BLaER1 treated with 17β-estradiol and CSF1 and Interleukin-3, amounts not matched to agents 10 nM and 100 nM (cell line): ENCODE measurements around the gene PDAP1.

Source experiments
- H3K27ac ChIP-seq, 11 experiments: shearing (Covaris generic); formaldehyde crosslinking; 2 replicates each; pipeline ENCODE4 v1.8.1; 2022
- H3K27me3 ChIP-seq, 11 experiments: shearing (Covaris generic); formaldehyde crosslinking; 2 replicates each; pipeline ENCODE4 v1.8.1; 2022
- H3K36me3 ChIP-seq, 11 experiments: shearing (Covaris generic); formaldehyde crosslinking; 2 replicates each; pipeline ENCODE4 v1.8.1; 2022
- H3K4me1 ChIP-seq, 10 experiments: shearing (Covaris generic); formaldehyde crosslinking; 2 replicates each; pipeline ENCODE4 v1.8.1; 2022
- H3K4me2 ChIP-seq, 11 experiments: shearing (Covaris generic); formaldehyde crosslinking; 2 replicates each; pipeline ENCODE4 v1.8.1; 2022
- H3K4me3 ChIP-seq, 10 experiments: shearing (Covaris generic); formaldehyde crosslinking; 2 replicates each; pipeline ENCODE4 v1.8.1; 2022
- H3K9ac ChIP-seq, 11 experiments: shearing (Covaris generic); formaldehyde crosslinking; 2 replicates each; pipeline ENCODE4 v1.8.1; 2022
- H3K9me3 ChIP-seq, 11 experiments: shearing (Covaris generic); formaldehyde crosslinking; replicated peaks in 1 of 11; 2 replicates each; pipeline ENCODE4 v1.8.1; 2022
- H4K20me1 ChIP-seq, 11 experiments: shearing (Covaris generic); formaldehyde crosslinking; 2 replicates each; pipeline ENCODE4 v1.8.1; 2022
- Cebpa-rat ChIP-seq, 11 experiments: shearing (Covaris generic); IDR thresholded peaks; 2 replicates each; pipeline ENCODE4 v1.8.1; 2022

The PDAP1 gene

GRCh38 chr7:99429756-99430155 is 21.4 kb upstream of the PDAP1 start:
- Histone ChIP-seq H3K4me1 (no peaks in the 10 kb centered on the region), H3K4me3 (no peak overlapping the region), H3K9ac (peak overlapping the region in 1 of 11 experiments; percentile 9; a peak in 1 of 22 replicates), H3K36me3 (peaks cover 74 to 87% (median 81%) of the 10 kb centered on the region in 11 experiments), H3K4me2 (no peak overlapping the region), H4K20me1 (peaks cover 0 to 63% (median 24%) of the 10 kb centered on the region in 11 experiments; a peak in 14 of 22 replicates), H3K9me3 (no peaks in the 10 kb centered on the region), H3K27me3 (no peaks in the 10 kb centered on the region), H3K27ac (no peak overlapping the region)
- TF ChIP-seq Cebpa-rat (IDR thresholded peaks at IDR 0.05): no peak

- no peaks in the 10 kb centered on the region for H3K4me1 ChIP-seq
Observed at GRCh38 chr7:99428972-99429566, 20.7 kb upstream of the PDAP1 start.

GRCh38 chr7:99424932-99425730 is 16.7 kb upstream of the PDAP1 start:
- Histone ChIP-seq H3K27ac (no peak overlapping the region), H3K9ac (no peak overlapping the region), H4K20me1 (peaks cover 0 to 68% (median 52%) of the 10 kb centered on the region in 11 experiments; a peak in 21 of 22 replicates), H3K4me1 (peaks cover 0 to 3% (median 2%) of the 10 kb centered on the region in 10 experiments; a peak in 10 of 20 replicates), H3K4me3 (no peak overlapping the region), H3K36me3 (peaks cover 77 to 87% (median 81%) of the 10 kb centered on the region in 11 experiments), H3K4me2 (no peak overlapping the region), H3K27me3 (no peaks in the 10 kb centered on the region), H3K9me3 (no peaks in the 10 kb centered on the region)
- no peak for TF ChIP-seq Cebpa-rat (IDR thresholded peaks at IDR 0.05)

More at GRCh38 chr7:99428972-99429566, 20.7 kb upstream of the PDAP1 start:
- no peak overlapping the region for H3K4me3 ChIP-seq
- no peaks in the 10 kb centered on the region for H3K9me3 ChIP-seq
- H3K27me3 ChIP-seq: no peaks in the 10 kb centered on the region
- H4K20me1 ChIP-seq: peaks cover 0 to 65% (median 27%) of the 10 kb centered on the region in 11 experiments; a peak in 14 of 22 replicates
- no peak overlapping the region for H3K27ac ChIP-seq
- no peak overlapping the region for H3K4me2 ChIP-seq
- no peak for TF ChIP-seq Cebpa-rat (IDR thresholded peaks at IDR 0.05)
- peaks cover 74 to 87% (median 81%) of the 10 kb centered on the region in 11 experiments for H3K36me3 ChIP-seq
- no peak overlapping the region for H3K9ac ChIP-seq

GRCh38 chr7:99422625-99423024 is 14.2 kb upstream of the PDAP1 start:
- Histone ChIP-seq H3K9me3 (no peaks in the 10 kb centered on the region), H3K4me1 (peaks cover 0 to 13% (median 11%) of the 10 kb centered on the region in 10 experiments; a peak in 14 of 20 replicates), H3K9ac (no peak overlapping the region), H3K4me3 (no peak overlapping the region), H3K27me3 (no peaks in the 10 kb centered on the region), H3K36me3 (peaks cover 80 to 88% (median 83%) of the 10 kb centered on the region in 11 experiments), H3K4me2 (no peak overlapping the region), H4K20me1 (peaks cover 24 to 81% (median 70%) of the 10 kb centered on the region in 11 experiments; a peak in 21 of 22 replicates), H3K27ac (no peak overlapping the region)
- TF ChIP-seq Cebpa-rat (IDR thresholded peaks at IDR 0.05): no peak

GRCh38 chr7:99422186-99422585 is 13.8 kb upstream of the PDAP1 start:
- Histone ChIP-seq H3K36me3 (peaks cover 85 to 92% (median 87%) of the 10 kb centered on the region in 11 experiments), H3K4me2 (no peak overlapping the region), H3K27ac (no peak overlapping the region), H3K9ac (no peak overlapping the region), H4K20me1 (peaks cover 28 to 86% (median 75%) of the 10 kb centered on the region in 11 experiments; a peak in 21 of 22 replicates), H3K27me3 (no peaks in the 10 kb centered on the region), H3K4me3 (no peak overlapping the region), H3K9me3 (no peaks in the 10 kb centered on the region), H3K4me1 (peaks cover 0 to 13% (median 11%) of the 10 kb centered on the region in 10 experiments; a peak in 14 of 20 replicates)
- no peak for TF ChIP-seq Cebpa-rat (IDR thresholded peaks at IDR 0.05)

DNA sequence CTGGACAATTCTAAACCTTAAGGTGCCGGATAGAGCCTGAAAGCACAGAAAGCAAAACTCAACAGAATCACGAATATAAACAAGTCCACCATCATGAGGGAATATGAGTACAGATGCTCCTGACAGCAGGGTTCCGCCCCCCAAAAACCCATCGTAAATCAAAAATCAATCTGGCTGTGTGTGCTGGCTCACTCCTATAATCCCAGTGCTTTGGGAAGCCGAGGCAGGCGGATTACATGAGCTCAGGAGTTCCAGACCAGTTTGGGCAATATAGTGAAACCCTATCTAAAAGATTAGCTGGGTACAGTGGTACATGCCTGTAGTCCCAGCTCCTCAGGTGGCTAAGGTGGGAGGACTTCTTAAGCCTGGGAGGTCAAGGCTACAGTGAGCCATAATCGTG is 12.6 kb upstream of the PDAP1 start:
- no peak overlapping the region for H3K27ac ChIP-seq
- H3K4me2 ChIP-seq: no peak overlapping the region
- no peak overlapping the region for H3K4me3 ChIP-seq
- peaks cover 34 to 98% (median 87%) of the 10 kb centered on the region in 11 experiments; a peak in 21 of 22 replicates for H4K20me1 ChIP-seq
- no peaks in the 10 kb centered on the region for H3K9me3 ChIP-seq
- no peak for TF ChIP-seq Cebpa-rat (IDR thresholded peaks at IDR 0.05)
- peaks cover 0 to 13% (median 11%) of the 10 kb centered on the region in 10 experiments; a peak in 14 of 20 replicates for H3K4me1 ChIP-seq
- no peaks in the 10 kb centered on the region for H3K27me3 ChIP-seq
- peaks cover 97 to 100% (median 99%) of the 10 kb centered on the region in 11 experiments for H3K36me3 ChIP-seq
- no peak overlapping the region for H3K9ac ChIP-seq

GRCh38 chr7:99420213-99420612 is 11.8 kb upstream of the PDAP1 start:
- H3K4me1 ChIP-seq: peaks cover 0 to 13% (median 11%) of the 10 kb centered on the region in 10 experiments; a peak in 14 of 20 replicates
- H3K4me3 ChIP-seq: no peak overlapping the region
- H3K9ac ChIP-seq: peak overlapping the region in 3 of 11 experiments; percentile 26 to 29 (median 27); a peak in 2 of 22 replicates
- no peak overlapping the region for H3K27ac ChIP-seq
- H3K27me3 ChIP-seq: no peaks in the 10 kb centered on the region
- H3K4me2 ChIP-seq: peak overlapping the region in 6 of 11 experiments; percentile 4 to 57 (median 37); a peak in 8 of 22 replicates
- peaks cover 98 to 100% (median 100%) of the 10 kb centered on the region in 11 experiments for H3K36me3 ChIP-seq
- peaks cover 38 to 100% (median 94%) of the 10 kb centered on the region in 11 experiments; a peak in 21 of 22 replicates for H4K20me1 ChIP-seq
- TF ChIP-seq Cebpa-rat (IDR thresholded peaks at IDR 0.05): no peak
- H3K9me3 ChIP-seq: no peaks in the 10 kb centered on the region

- Histone ChIP-seq H3K4me1 (peaks cover 0 to 13% (median 11%) of the 10 kb centered on the region in 10 experiments; a peak in 14 of 20 replicates), H3K27me3 (no peaks in the 10 kb centered on the region), H3K9me3 (no peaks in the 10 kb centered on the region), H3K36me3 (peaks cover 98 to 100% (median 100%) of the 10 kb centered on the region in 11 experiments), H3K27ac (no peak overlapping the region), H4K20me1 (peaks cover 38 to 100% (median 97%) of the 10 kb centered on the region in 11 experiments; a peak in 21 of 22 replicates), H3K4me3 (no peak overlapping the region), H3K4me2 (peak overlapping the region in 7 of 11 experiments; percentile 4 to 57 (median 27); a peak in 10 of 22 replicates), H3K9ac (peak overlapping the region in 4 of 11 experiments; percentile 26 to 41 (median 28); a peak in 3 of 22 replicates)
- TF ChIP-seq Cebpa-rat (IDR thresholded peaks at IDR 0.05): no peak
Observed at GRCh38 chr7:99419323-99420021, 11.1 kb upstream of the PDAP1 start.
